Neural progenitor cell (in vitro differentiated cells): ENCODE results near the gene SLC26A6.

Experiments
- EZH2 ChIP-seq: fragments of 200-600 bp; sonication (generic); IDR thresholded peaks from 2 replicates; pipeline ENCODE4 v1.6.1; 2017; ENCODE audit warnings: antibody characterized with exemption, mild to moderate bottlenecking, moderate library complexity
- TF ChIP-seq, protein P1 (sequence below): fragments of 200-600 bp; sonication (generic); IDR thresholded peaks from 2 replicates; pipeline ENCODE4 v1.5.1; 2017; ENCODE audit warnings: antibody characterized with exemption, mild to moderate bottlenecking

- TF ChIP-seq, protein P1, sequence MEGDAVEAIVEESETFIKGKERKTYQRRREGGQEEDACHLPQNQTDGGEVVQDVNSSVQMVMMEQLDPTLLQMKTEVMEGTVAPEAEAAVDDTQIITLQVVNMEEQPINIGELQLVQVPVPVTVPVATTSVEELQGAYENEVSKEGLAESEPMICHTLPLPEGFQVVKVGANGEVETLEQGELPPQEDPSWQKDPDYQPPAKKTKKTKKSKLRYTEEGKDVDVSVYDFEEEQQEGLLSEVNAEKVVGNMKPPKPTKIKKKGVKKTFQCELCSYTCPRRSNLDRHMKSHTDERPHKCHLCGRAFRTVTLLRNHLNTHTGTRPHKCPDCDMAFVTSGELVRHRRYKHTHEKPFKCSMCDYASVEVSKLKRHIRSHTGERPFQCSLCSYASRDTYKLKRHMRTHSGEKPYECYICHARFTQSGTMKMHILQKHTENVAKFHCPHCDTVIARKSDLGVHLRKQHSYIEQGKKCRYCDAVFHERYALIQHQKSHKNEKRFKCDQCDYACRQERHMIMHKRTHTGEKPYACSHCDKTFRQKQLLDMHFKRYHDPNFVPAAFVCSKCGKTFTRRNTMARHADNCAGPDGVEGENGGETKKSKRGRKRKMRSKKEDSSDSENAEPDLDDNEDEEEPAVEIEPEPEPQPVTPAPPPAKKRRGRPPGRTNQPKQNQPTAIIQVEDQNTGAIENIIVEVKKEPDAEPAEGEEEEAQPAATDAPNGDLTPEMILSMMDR: no peak
- no peak for TF ChIP-seq EZH2
Observed at GRCh38 chr3:48619541-48620524, 15.4 kb downstream of the SLC26A6 start.
